GM18858 (cell line): ENCODE results near the gene TMEM198.
A peak's percentile ranks its signal among the peaks of the same experiment; 100 is the strongest.

Experiments
- ATAC-seq: cut with Tn5 transposase; IDR thresholded peaks from one replicate; pipeline ENCODE4 v1.9.1; 2021; ENCODE audit not compliant: unreplicated experiment

The TMEM198 gene

GRCh38 chr2:219542931-219543595 is 765 bp upstream of the TMEM198 start:
- ATAC-seq, result peak; percentile 26

GRCh38 chr2:219544567-219544966 is 739 bp downstream of the TMEM198 start:
- no peak for ATAC-seq

- ATAC-seq, result no peak
Observed at GRCh38 chr2:219545295-219545942, 1.6 kb downstream of the TMEM198 start.

- ATAC-seq, result no peak
Observed at GRCh38 chr2:219545943-219546352, 2.1 kb downstream of the TMEM198 start.

- ATAC-seq, result no peak
Observed at GRCh38 chr2:219547621-219548020, 3.8 kb downstream of the TMEM198 start.

GRCh38 chr2:219548990-219549389 is 5.2 kb downstream of the TMEM198 start:
- no peak for ATAC-seq

- ATAC-seq, result no peak
Observed at GRCh38 chr2:219549619-219550018, 5.8 kb downstream of the TMEM198 start.

- ATAC-seq, result peak; percentile 8
Observed at GRCh38 chr2:219551441-219552381, 7.9 kb downstream of the TMEM198 start.

- peak; percentile 83 for ATAC-seq
Observed at GRCh38 chr2:219552382-219553167, 8.7 kb downstream of the TMEM198 start.

- no peak for ATAC-seq
Observed at GRCh38 chr2:219553168-219553417, 9.3 kb downstream of the TMEM198 start.

GRCh38 chr2:219553463-219553963 is 9.7 kb downstream of the TMEM198 start:
- ATAC-seq, result no peak

GRCh38 chr2:219554350-219554749 is 10.5 kb downstream of the TMEM198 start:
- no peak for ATAC-seq

GRCh38 chr2:219555956-219556355 is 12.1 kb downstream of the TMEM198 start:
- no peak for ATAC-seq

GRCh38 chr2:219556413-219556812 is 12.6 kb downstream of the TMEM198 start:
- ATAC-seq, result no peak

GRCh38 chr2:219557320-219557719 is 13.5 kb downstream of the TMEM198 start:
- no peak for ATAC-seq

GRCh38 chr2:219557791-219558785 is 14.3 kb downstream of the TMEM198 start:
- ATAC-seq, result no peak

GRCh38 chr2:219559156-219559915 is 15.5 kb downstream of the TMEM198 start:
- ATAC-seq, result no peak

- no peak for ATAC-seq
Observed at GRCh38 chr2:219560037-219560892, 16.4 kb downstream of the TMEM198 start.
